K562 (cell line): Measurements from ENCODE around the gene SLC6A6. TPM values are rescaled to one million over a fixed set of nuclear protein-coding genes. Genes with fewer than 3 reads are reported as not detected.

Experiments used
- ATAC-seq: fragments of 200-7000 bp; cut with Tn5 transposase; 3 replicates; pipeline ENCODE4 v1.9.1; 2020; ENCODE audit warnings: moderate library complexity
- BruUV-seq: library from RNA; stranded (reverse); fragments of 400-500 nt; replicated peaks from 2 replicates; lab custom pipeline; 2021; lab: Mats Ljungman, UMichigan
- CTCF ChIA-PET: fragments of 300-600 bp; formaldehyde crosslinking; extraction: SDS; loops from one replicate; lab custom pipeline; 2021; ENCODE audit warnings: low intra/inter-chr PET ratio; lab: Yijun Ruan, JAX
- POLR2A ChIA-PET: fragments of 300-600, 350-650 bp; sonication (Branson Sonifier 250); formaldehyde crosslinking; extraction: SDS; loops from one replicate; lab custom pipeline; 2021; ENCODE audit warnings: antibody characterized with exemption, inconsistent platforms; lab: Yijun Ruan, JAX
- DNase-seq, 4 experiments: peaks; one replicate each; pipeline versions ENCODE4 v3.0.0 to v3.0.0-alpha.2; 2011 to 2018; ENCODE audit warnings: low spot score in 3 of 4, mixed read lengths in 3 of 4; ENCODE audit errors: extremely low read depth in 1 of 4
- FAIRE-seq: peaks from 2 replicates; lab custom pipeline; 2011; peaks lifted over from hg19 to GRCh38; lab: Jason Lieb, UNC
- H2AFZ ChIP-seq: 2 replicates; pipeline ENCODE4 v1.6.0; 2011; ENCODE audit warnings: low read depth, low read length, control low read depth, inconsistent platforms
- H3K27ac ChIP-seq: fragments of 200-600 bp; 3 replicates; pipeline ENCODE4 v1.8.0; 2011; ENCODE audit warnings: low read depth, mild to moderate bottlenecking, control low read depth, inconsistent platforms, low read length, moderate library complexity, mixed read lengths; ENCODE audit errors: extremely low read depth
- H3K27me3 ChIP-seq, 2 experiments: fragments of 300-600 bp in 1 of 2; 2 replicates in 1 of 2; 3 replicates in 1 of 2; pipeline versions ENCODE4 v1.6.0 to v1.8.0; 2011; ENCODE audit warnings: inconsistent platforms in 2 of 2, low read length in 2 of 2, mild to moderate bottlenecking in 1 of 2, mixed read lengths in 1 of 2, moderate library complexity in 1 of 2; ENCODE audit not compliant: control insufficient read depth in 2 of 2, insufficient read depth in 2 of 2
- H3K36me3 ChIP-seq: fragments of 300-600 bp; 3 replicates; pipeline ENCODE4 v1.8.0; 2011; ENCODE audit warnings: mild to moderate bottlenecking, low read length, inconsistent platforms; ENCODE audit not compliant: control insufficient read depth, insufficient read depth
- H3K4me1 ChIP-seq, 2 experiments: fragments of 200-600 bp in 1 of 2; replicated peaks in 1 of 2; 2 replicates in 1 of 2; 3 replicates in 1 of 2; pipeline versions ENCODE4 v1.5.1 to v1.8.0; 2011; ENCODE audit warnings: inconsistent platforms in 2 of 2, low read length in 2 of 2, mild to moderate bottlenecking in 1 of 2, mixed read lengths in 1 of 2, moderate library complexity in 1 of 2; ENCODE audit not compliant: control insufficient read depth in 2 of 2, insufficient read depth in 2 of 2
- H3K4me2 ChIP-seq: 2 replicates; pipeline ENCODE4 v1.6.1; 2011; ENCODE audit warnings: low read length, control low read depth, inconsistent platforms, mixed read lengths; ENCODE audit not compliant: insufficient read depth
- H3K4me3 ChIP-seq: fragments of 200-600 bp; sonication (generic), shearing (Covaris generic); 2 replicates; pipeline ENCODE4 v1.5.1; 2016; ENCODE audit warnings: control low read depth, inconsistent platforms
- H3K79me2 ChIP-seq: fragments of 200-600 bp; 3 replicates; pipeline ENCODE4 v1.8.0; 2011; ENCODE audit warnings: low read length, inconsistent platforms; ENCODE audit not compliant: control insufficient read depth, insufficient read depth
- H3K9ac ChIP-seq, 2 experiments: 2 replicates each; pipeline versions ENCODE4 v1.6.0 to v1.6.1; 2011; ENCODE audit warnings: low read depth in 2 of 2, low read length in 2 of 2, control low read depth in 1 of 2, inconsistent platforms in 1 of 2, mild to moderate bottlenecking in 1 of 2, mixed read lengths in 1 of 2; ENCODE audit not compliant: insufficient read depth in 1 of 2
- H3K9me1 ChIP-seq: one replicate; pipeline ENCODE4 v1.6.0; 2011; ENCODE audit warnings: inconsistent platforms, mild to moderate bottlenecking, low read length, moderate library complexity; ENCODE audit not compliant: control insufficient read depth, insufficient read depth
- H3K9me3 ChIP-seq: replicated peaks from 2 replicates; pipeline ENCODE4 v1.5.1; 2011; ENCODE audit warnings: low read depth, low read length, inconsistent platforms; ENCODE audit not compliant: control insufficient read depth, insufficient read depth
- H4K20me1 ChIP-seq: replicated peaks from 2 replicates; pipeline ENCODE4 v1.6.1; 2011; ENCODE audit warnings: low read length, inconsistent platforms, mixed read lengths; ENCODE audit not compliant: control insufficient read depth, insufficient read depth
- FOXP1 ChIP-seq: sonication (generic); formaldehyde crosslinking; IDR thresholded peaks from 2 replicates; pipeline ENCODE4 v1.8.0; 2022; ENCODE audit warnings: mild to moderate bottlenecking, missing genetic modification reagents
- HDAC3 ChIP-seq: fragments of 450-650 bp; IDR thresholded peaks from 2 replicates; pipeline ENCODE4 v1.6.1; 2018; ENCODE audit warnings: borderline replicate concordance, mild to moderate bottlenecking, moderate library complexity; ENCODE audit not compliant: partially characterized antibody
- NCOA4 ChIP-seq: fragments of 450-650 bp; IDR thresholded peaks from 2 replicates; pipeline ENCODE4 v1.6.1; 2018; ENCODE audit warnings: mild to moderate bottlenecking; ENCODE audit not compliant: partially characterized antibody
- NR1H2 ChIP-seq: sonication (generic); formaldehyde crosslinking; IDR thresholded peaks from 2 replicates; pipeline ENCODE4 v1.4.0; 2020; ENCODE audit warnings: mild to moderate bottlenecking, missing genetic modification reagents
- PCBP2 ChIP-seq: fragments of 200-400 bp; formaldehyde crosslinking; IDR thresholded peaks from 2 replicates; pipeline ENCODE4 v1.6.1; 2018; ENCODE audit warnings: low read length, low read depth, mild to moderate bottlenecking, moderate library complexity; ENCODE audit not compliant: poor library complexity, severe bottlenecking
- POLR2A ChIP-seq: fragments of 450-650 bp; conservative IDR thresholded peaks from 2 replicates; pipeline ENCODE4 v1.6.1; 2016
- POLR2B ChIP-seq: fragments of 450-650 bp; IDR thresholded peaks from 2 replicates; pipeline ENCODE4 v1.6.1; 2018; ENCODE audit warnings: low read depth; ENCODE audit not compliant: partially characterized antibody
- TAF7 ChIP-seq: fragments of 450-650 bp; IDR thresholded peaks from 2 replicates; pipeline ENCODE4 v1.6.1; 2016; ENCODE audit warnings: missing genetic modification characterization, missing compliant biosample characterization
- XRCC3 ChIP-seq: fragments of 450-650 bp; IDR thresholded peaks from 2 replicates; pipeline ENCODE4 v1.6.1; 2017; ENCODE audit warnings: mild to moderate bottlenecking, moderate library complexity
- ZNF23 ChIP-seq: fragments of 250-450 bp; sonication (Bioruptor Pico); IDR thresholded peaks from 2 replicates; pipeline ENCODE4 v1.4.0; 2020; ENCODE audit warnings: mild to moderate bottlenecking
- WGBS: fragments of 100-300 bp; shearing (Covaris generic); methylation state at CpG from one replicate; pipeline ENCODE4 v1.1.6; 2016; ENCODE audit warnings: low coverage, mixed read lengths; ENCODE audit not compliant: insufficient coverage; ENCODE audit errors: missing lambda C conversion rate; 5-methylcytosine and 5-hydroxymethylcytosine counted together
- in situ Hi-C: fragments of 300-500 bp; cut with MboI; formaldehyde crosslinking; loops from 4 replicates; pipeline ENCODE4 v1.15.0; 2018; ENCODE audit warnings: inconsistent platforms, mixed read lengths
- intact Hi-C: fragments of 100-400 bp; cut with micrococcal nuclease; formaldehyde crosslinking; loops from 2 replicates; pipeline ENCODE4 v1.14.2; 2022
- polyA plus RNA-seq, 8 experiments: library from polyadenylated mRNA; depleted of rRNA in 4 of 8; stranded (reverse) in 5 of 8; unstranded in 3 of 8; fragments of >200 nt; fragmentation: Nextera tagmentation in 2 of 8; fragmentation: Illumina TruSeq in 1 of 8; extraction: Ambion mirVana in 2 of 8; extraction: Trizol in 1 of 8; gene quantifications; 2 replicates each; pipeline versions ENCODE4 v1.2.1 to v1.2.3, GENCODE V29; 2011 to 2014; ENCODE audit warnings: inconsistent platforms in 1 of 8, missing spikeins in 1 of 8
- total RNA-seq, 7 experiments: library from RNA; depleted of rRNA in 6 of 7; stranded (reverse); fragments of >200 nt in 6 of 7; fragmentation: Illumina TruSeq in 2 of 7; extraction: Trizol in 2 of 7; gene quantifications; 2 replicates each; pipeline versions ENCODE4 v1.2.1 to v1.2.3, GENCODE V29; 2011 to 2021; ENCODE audit warnings: low replicate concordance in 1 of 7
- TF ChIP-seq, protein P1 (sequence below): fragments of 250-450 bp; sonication (Bioruptor Pico); IDR thresholded peaks from 2 replicates; pipeline ENCODE4 v1.8.0; 2021; ENCODE audit warnings: mild to moderate bottlenecking, moderate library complexity
- TF ChIP-seq, protein P2 (sequence below): fragments of 250-450 bp; sonication (Bioruptor Pico); IDR thresholded peaks from 2 replicates; pipeline ENCODE4 v1.5.0; 2022; ENCODE audit warnings: mild to moderate bottlenecking
- TF ChIP-seq, protein P3 (sequence below): IDR thresholded peaks from 3 replicates; pipeline ENCODE4 v1.6.1; 2011; ENCODE audit warnings: borderline replicate concordance, mild to moderate bottlenecking; ENCODE audit not compliant: insufficient read length, insufficient read depth
- TF ChIP-seq, protein P4 (sequence below), 2 experiments: fragments of 150-350 bp in 1 of 2; IDR thresholded peaks; 2 replicates each; pipeline ENCODE4 v1.6.1; 2012 to 2016; ENCODE audit warnings: low read depth in 2 of 2, low read length in 2 of 2, mild to moderate bottlenecking in 1 of 2, moderate library complexity in 1 of 2

The SLC6A6 gene
- total and polyA plus RNA-seq, 9 of the 15 experiments (the other 6 are each of a cell fraction or from before 2014, with no cell fraction given), result 12.3 to 203 (median 93.2) TPM

DNA sequence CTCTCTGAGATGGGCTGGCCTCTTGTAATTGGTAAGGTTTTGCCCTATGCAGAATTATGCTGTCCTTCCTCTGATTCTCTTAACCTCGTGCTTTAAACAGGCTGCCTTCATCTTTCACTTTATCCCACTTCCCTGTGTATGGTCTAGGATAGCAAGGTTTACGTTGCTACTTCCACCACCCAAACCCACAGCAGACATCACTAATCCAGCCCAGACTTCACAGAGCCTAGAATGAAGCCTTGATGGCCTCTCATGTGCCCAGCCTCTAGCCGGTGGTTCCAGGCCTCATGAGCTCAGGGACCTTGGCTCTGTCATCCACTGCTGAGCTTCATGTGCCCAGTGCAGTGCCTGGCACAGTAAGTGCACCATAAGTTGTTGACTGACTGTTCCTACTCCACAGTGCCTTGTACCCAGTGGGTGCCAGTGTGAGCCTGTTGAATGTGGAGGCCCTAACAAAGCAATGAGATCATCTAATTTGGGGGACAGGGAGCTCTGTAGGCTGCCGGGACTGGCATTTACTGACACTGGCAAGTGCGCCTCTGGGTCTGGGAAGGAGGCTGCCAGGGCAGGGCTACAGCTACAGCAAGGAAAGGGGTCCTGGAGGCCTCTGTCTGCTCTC lies 12.5 kb downstream of the SLC6A6 start:
- no peak overlapping the region for H3K4me3 ChIP-seq
- peaks cover 36 to 39% of the 10 kb centered on the region in 2 experiments for H3K4me1 ChIP-seq
- H3K27ac ChIP-seq, result peak overlapping the region; percentile 29; the same call in 1 of the 3 replicates
- no peak for ATAC-seq
- 91% methylated on average over 5 of the region's 5 CpGs for WGBS
- CTCF ChIA-PET, result no interaction called here
- H3K79me2 ChIP-seq, result peaks cover 96% of the 10 kb centered on the region
- BruUV-seq, result no TSS peak
- H3K9ac ChIP-seq, result peak overlapping the region in 1 of 2 experiments; percentile 66; a peak in 2 of 4 replicates
- in situ Hi-C loops (no loop called here), intact Hi-C loops (no loop called here)
- POLR2A ChIA-PET, result interaction anchor here (0.6 to 3.4 kb wide), 6 partner anchors 9 to 1049 kb away, joined by 3 to 34 read pairs (median 6); no protein-coding TSS in a partner anchor
- no peaks in the 10 kb centered on the region for H3K9me3 ChIP-seq
- H3K9me1 ChIP-seq, result peaks cover 4% of the 10 kb centered on the region
- FAIRE-seq, result no peak
- no peaks in the 10 kb centered on the region; the same call in none of the 2 replicates for H4K20me1 ChIP-seq
- H3K4me2 ChIP-seq, result no peak overlapping the region
- peaks cover 100% of the 10 kb centered on the region for H3K36me3 ChIP-seq
- H2AFZ ChIP-seq, result no peak overlapping the region
- no peak for DNase-seq
- no peaks in the 10 kb centered on the region for H3K27me3 ChIP-seq
- TF ChIP-seq, protein P1, sequence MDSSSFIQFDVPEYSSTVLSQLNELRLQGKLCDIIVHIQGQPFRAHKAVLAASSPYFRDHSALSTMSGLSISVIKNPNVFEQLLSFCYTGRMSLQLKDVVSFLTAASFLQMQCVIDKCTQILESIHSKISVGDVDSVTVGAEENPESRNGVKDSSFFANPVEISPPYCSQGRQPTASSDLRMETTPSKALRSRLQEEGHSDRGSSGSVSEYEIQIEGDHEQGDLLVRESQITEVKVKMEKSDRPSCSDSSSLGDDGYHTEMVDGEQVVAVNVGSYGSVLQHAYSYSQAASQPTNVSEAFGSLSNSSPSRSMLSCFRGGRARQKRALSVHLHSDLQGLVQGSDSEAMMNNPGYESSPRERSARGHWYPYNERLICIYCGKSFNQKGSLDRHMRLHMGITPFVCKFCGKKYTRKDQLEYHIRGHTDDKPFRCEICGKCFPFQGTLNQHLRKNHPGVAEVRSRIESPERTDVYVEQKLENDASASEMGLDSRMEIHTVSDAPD (CRISPR knock-in tag), result no peak
- TF ChIP-seq, protein P2, sequence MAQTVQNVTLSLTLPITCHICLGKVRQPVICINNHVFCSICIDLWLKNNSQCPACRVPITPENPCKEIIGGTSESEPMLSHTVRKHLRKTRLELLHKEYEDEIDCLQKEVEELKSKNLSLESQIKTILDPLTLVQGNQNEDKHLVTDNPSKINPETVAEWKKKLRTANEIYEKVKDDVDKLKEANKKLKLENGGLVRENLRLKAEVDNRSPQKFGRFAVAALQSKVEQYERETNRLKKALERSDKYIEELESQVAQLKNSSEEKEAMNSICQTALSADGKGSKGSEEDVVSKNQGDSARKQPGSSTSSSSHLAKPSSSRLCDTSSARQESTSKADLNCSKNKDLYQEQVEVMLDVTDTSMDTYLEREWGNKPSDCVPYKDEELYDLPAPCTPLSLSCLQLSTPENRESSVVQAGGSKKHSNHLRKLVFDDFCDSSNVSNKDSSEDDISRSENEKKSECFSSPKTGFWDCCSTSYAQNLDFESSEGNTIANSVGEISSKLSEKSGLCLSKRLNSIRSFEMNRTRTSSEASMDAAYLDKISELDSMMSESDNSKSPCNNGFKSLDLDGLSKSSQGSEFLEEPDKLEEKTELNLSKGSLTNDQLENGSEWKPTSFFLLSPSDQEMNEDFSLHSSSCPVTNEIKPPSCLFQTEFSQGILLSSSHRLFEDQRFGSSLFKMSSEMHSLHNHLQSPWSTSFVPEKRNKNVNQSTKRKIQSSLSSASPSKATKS, result no peak
- TF ChIP-seq TAF7 (tag) (no peak), POLR2B (peak; percentile 17), NCOA4 (no peak), XRCC3 (no peak), HDAC3 (no peak), POLR2A (0 out of 2 replicates have a peak, but pooled peaks have one; percentile 39), FOXP1 (CRISPR knock-in tag) (no peak), ZNF23 (CRISPR knock-in tag) (peak; percentile 97), PCBP2 (no peak), NR1H2 (CRISPR knock-in tag) (no peak)
- TF ChIP-seq, protein P3, sequence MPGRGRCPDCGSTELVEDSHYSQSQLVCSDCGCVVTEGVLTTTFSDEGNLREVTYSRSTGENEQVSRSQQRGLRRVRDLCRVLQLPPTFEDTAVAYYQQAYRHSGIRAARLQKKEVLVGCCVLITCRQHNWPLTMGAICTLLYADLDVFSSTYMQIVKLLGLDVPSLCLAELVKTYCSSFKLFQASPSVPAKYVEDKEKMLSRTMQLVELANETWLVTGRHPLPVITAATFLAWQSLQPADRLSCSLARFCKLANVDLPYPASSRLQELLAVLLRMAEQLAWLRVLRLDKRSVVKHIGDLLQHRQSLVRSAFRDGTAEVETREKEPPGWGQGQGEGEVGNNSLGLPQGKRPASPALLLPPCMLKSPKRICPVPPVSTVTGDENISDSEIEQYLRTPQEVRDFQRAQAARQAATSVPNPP, result no peak
- TF ChIP-seq, protein P4, sequence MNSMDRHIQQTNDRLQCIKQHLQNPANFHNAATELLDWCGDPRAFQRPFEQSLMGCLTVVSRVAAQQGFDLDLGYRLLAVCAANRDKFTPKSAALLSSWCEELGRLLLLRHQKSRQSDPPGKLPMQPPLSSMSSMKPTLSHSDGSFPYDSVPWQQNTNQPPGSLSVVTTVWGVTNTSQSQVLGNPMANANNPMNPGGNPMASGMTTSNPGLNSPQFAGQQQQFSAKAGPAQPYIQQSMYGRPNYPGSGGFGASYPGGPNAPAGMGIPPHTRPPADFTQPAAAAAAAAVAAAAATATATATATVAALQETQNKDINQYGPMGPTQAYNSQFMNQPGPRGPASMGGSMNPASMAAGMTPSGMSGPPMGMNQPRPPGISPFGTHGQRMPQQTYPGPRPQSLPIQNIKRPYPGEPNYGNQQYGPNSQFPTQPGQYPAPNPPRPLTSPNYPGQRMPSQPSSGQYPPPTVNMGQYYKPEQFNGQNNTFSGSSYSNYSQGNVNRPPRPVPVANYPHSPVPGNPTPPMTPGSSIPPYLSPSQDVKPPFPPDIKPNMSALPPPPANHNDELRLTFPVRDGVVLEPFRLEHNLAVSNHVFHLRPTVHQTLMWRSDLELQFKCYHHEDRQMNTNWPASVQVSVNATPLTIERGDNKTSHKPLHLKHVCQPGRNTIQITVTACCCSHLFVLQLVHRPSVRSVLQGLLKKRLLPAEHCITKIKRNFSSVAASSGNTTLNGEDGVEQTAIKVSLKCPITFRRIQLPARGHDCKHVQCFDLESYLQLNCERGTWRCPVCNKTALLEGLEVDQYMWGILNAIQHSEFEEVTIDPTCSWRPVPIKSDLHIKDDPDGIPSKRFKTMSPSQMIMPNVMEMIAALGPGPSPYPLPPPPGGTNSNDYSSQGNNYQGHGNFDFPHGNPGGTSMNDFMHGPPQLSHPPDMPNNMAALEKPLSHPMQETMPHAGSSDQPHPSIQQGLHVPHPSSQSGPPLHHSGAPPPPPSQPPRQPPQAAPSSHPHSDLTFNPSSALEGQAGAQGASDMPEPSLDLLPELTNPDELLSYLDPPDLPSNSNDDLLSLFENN (IDR thresholded peaks at IDR 0.05; ENCODE audit: low read depth in 2 of 2, low read length in 2 of 2), result 0 out of 4 replicates have a peak, but pooled peaks of 1 of the 2 experiments have one; percentile 12
